Measurements from ENCODE around the gene ATG14.
"Not testable (repeated sequence)": the region's sequence is repeated elsewhere in the genome, so short reads cannot be mapped to it uniquely, and the experiment has no call there.

Gene ATG14

DNA sequence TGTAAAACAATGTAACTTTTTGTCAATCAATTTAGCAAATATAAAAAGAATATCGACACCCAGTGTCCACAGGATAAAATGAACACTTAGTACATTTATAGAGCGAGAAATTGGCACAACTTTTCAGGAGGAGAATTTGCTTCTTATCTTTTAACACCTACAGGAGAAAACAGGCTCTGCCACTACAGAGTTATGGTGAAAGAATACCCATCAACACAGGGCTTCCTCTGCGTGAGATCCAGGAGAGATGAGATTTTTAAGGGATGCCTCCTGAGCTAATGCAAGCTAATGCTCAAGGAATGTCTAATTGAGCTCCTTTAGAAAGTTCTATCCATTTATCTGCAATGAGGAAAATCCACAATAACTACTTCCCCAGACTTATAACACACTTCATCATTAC lies 21.0 kb upstream of the ATG14 start:
- DNase-seq = no peak

DNA sequence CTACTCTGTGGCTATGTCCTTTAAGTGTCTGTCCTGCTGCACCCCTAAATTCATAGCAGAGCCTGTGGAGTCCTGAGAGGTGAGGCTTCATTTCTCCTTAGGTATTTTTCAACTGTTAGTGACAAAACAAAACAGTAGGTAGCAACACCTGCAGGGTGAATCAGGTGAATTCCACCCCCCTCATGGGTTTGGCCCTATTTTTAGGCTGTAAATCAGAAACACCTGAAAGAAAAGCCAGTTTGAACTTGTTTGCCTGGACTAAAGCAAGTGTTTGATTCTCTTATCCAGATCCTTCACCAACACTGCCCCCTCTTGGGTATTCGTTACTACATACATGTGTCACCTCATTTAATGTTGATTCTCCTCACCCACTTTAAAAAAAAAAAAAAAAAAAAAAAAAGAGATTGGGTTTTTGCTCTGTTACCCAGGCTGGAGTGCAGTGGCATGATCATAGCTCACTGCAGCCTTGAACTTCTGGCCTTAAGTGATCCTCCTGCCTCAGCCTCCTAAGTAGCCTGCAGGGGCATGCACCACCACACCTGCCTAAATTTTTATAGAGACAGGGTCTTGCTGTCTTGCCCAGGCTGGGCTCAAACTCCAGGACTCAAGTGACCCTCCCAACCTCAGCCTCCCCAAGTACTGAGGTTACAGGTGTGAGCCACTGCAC lies 18.5 kb upstream of the ATG14 start:
- peak; percentile 60 to 76 for DNase-seq

DNA sequence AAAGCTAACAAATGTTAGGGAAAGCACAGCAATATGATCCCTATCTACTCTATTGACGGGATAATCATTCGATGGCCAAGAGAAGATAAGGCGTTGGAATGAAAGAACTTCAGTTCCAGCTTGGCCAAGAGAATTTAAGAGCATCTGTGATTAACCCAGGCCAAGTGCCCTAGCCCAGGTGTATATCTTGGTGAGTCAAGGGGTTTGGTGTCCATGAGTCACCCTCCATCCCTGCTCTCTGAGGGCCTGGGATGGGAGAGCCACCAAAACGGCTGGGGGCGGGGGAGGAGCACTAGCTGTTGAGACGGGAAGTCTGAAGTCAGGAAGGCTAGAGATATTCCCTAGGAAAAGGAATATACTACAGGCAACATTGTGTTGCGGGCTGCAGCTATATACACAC lies 15.8 kb upstream of the ATG14 start:
- no peak for DNase-seq

DNA sequence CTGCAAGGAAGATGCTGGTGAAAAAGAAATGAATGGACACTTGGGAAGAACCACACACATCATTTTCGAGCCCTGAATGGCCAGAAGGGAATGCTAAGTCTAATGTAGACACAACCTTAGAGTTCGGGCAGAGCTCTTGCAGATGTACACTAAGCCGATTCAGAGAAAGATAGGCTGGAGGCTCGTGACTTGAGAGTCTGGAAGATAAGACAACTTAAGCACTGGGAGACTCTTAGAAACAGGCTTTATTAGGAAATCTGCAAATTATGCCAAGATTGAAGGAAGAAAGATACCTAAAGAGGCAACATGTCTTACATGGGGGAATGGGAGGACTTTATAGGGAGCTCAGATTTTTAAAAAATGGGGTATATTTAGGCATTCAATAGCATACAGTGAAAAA lies 15.3 kb upstream of the ATG14 start:
- DNase-seq = no peak

DNA sequence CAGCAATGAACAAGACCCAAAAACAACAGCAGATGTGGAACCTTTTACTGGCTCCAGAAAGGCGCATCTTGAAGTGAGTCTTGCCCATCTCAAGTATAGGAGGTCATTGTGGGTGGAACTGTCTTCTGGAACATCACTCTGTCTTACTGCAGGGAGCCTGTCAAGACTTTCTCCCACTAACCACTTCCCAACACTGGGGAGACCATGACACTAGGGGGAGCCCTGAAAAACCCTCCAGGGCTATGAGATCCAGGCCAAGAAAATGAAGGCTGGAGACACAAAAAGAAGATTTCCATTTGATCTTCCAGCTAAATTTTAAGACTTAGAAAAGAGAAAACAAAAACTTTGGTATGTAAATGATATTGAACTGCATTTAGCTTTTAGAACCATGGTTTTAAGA lies 13.5 kb upstream of the ATG14 start:
- DNase-seq = no peak

DNA sequence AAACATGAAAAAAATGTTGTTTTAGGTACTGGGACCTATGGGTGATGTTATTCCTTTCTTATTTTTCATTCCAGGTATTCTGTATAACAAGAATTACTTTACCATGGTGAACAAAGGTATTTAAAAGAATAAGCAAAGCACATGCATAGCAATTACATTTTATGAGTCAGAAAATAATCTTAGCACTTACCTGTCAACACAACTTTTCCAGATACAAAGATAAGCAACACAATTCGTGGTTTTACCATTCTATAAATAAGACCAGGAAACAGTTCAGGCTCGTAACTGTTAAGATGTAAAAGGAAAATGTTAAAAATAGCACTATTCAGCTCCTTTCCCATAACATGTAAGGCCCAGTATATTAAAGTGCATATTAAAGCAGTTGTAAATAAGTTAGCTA lies 12.3 kb upstream of the ATG14 start:
- no peak for DNase-seq

DNA sequence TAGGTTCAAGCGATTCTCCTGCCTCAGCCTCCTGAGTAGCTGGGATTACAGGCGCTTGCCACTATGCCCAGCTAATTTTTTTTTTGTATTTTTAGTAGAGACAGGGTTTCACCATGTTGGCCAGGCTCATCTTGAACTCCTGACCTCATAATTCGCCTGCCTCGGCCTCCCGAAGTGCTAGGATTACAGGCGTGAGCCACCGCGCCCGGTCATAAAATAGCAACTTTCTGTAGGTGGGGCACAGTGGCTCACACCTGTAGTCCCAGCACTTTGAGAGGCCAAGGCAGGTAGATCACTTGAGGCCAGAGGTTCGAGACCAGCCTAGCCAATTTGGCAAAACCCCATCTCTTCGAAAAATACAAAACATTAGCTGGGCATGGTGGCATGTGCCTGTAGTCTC lies 10.7 kb upstream of the ATG14 start:
- DNase-seq = not testable (repeated sequence)

DNA sequence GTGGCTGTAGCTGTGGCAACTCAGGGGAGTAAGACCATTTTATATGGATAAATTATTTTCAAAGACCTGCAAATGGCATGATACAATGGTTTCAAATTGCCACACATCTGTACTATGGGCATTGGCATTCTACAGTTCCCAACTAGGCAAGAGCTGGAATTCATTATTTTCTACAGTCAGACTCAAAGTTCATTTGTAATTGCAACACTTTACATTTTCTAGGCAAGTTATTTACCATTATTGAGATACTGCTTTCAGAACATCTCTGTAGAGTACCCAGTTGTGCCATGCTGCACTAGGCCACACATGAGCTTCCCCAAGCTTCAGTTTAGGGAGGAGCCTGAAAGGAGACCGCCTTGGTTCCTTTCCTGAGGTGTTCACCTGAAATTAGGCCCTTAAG lies 8.0 kb upstream of the ATG14 start:
- no peak for DNase-seq

DNA sequence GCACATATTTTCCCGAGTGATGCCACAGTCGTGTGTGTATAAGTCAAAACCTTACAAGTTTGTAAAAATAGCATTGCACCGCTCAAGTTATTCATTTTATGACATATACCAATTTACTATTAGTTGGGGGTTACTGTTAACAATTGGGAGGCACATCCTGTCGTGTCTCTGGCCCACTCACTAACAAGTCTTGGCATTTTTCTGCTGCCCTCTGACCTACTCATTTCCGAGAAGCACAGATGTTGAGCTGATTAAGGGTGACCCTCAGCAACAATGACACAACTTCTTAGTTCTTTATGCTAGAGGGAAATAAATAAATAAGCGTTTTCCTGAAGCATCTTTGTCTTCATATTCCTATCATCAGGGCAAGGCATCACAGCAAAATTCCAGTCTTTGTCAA lies 6.8 kb upstream of the ATG14 start:
- DNase-seq = no peak

DNA sequence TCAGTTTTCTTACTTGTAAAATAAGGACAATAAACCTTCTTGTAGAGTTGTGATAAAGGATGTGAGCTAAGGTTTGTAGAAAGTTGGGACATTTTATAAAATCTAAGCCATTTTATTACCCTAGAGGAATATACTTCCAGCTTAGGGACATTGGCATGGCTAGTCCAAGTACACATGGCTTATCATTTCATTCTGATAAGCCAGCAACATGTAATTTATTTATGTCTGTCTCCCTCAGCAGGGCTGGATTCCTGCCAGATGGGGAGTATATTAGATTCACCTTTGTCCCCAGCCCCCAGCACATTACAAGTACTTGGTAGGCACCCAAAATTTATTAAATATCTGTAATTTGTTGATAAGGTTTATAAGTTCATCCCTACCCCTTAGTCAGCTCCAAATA lies 6.3 kb upstream of the ATG14 start:
- DNase-seq = no peak

DNA sequence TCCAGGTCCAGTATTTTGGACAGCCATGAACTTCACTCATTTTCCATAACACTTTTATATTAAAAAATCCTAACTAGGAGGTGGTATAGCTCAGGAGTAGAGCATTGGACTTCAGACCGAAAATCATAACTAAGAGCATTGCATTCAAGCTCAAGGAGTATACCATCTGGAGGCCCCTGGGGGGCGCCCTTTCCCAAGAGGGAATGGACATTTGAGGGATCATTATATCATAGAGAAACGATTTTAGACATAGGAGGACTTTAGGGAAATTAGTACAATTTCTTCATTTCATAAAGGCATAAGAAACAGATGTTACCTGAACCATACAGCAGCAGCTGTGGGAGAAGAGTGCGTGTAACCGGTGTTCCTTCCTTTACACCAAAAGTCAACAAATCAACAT lies 5.2 kb upstream of the ATG14 start:
- DNase-seq = peak; percentile 16 to 36

DNA sequence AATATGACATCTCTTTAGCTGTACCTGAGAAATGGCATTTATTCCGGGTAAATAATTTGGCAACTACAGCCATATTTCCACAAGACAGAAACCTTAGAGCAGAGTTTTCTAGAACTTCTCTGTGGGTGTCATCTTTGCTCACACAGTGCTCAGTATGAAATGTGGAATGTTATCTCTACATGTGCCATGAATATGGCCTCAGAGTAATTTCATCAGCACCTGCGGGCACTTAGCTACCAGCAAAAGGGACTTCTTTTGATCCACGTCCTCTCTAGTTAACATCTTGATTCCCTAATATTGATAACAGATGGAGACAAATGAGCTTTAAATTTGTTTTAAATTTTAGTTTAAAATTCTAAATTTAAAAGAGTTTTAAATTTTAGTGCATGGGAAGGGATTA lies 2.9 kb upstream of the ATG14 start:
- DNase-seq = no peak

DNA sequence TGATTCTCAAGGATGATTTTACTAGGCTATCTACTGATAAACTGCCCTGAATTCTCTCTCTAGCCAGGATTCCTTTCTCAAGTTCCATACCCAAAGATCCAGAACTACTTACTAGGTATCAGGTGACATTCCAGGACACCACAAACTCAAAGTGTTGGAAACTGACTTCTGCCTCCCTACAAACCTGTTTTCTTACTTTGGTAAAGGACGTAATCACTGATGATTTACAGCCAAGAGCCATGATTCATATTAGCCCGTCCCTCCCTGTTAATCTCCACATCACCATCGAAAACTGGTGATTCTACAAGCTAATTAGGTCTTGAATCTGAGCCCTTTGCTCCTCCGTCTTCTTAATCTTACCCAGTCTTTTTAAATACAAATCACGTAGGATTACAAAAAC lies 1.0 kb upstream of the ATG14 start:
- DNase-seq = no peak

DNA sequence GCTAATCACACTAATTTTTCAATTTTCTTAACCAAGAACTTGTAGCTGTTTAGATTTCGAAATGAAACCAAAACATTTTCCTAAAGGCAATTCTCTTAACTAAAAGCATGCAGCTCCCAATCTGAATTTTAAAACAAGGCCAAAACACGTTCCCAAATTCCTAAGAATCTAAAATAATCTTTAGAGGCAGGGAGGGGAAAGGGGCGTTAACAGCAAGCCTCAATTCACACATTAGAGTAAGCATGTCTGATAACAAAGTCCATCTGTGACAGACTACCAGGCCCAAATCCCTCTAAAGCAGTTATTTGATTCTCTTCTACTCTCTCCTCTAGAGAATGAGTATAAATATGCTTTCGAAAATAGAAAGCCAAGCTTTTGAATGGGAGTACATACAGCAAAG lies 754 bp downstream of the ATG14 start:
- no peak for DNase-seq

DNA sequence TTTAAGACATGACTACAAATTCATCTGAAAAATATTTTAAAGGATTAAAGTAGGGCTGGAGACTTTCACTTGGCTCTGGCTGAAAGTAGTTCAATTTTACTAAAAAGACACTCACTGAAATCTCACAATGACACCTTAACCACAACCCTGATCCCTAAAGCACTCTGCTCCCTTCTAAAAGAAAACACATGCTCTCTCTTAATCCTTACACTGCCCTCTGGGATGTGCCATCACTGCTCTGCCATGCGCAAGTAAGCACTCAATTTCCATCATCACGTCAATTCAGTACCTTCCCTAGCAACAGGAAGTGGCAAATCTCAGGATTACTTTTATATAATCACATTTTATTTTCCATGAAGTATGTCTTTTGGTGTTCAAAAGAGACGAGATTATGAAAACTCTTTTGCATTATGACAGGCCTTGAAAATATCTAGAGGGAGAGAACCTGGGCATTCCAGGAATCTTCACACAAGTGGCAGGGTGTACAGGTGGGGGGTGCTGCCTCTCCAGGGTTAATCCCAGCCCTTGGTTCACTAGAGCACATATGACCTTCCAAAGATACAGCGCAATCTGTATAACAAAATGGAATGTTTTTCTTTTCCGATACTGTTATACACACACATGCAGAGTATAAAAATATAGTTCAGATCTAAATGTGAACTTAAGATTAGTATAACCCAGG lies 7.3 kb downstream of the ATG14 start:
- no peak for DNase-seq

DNA sequence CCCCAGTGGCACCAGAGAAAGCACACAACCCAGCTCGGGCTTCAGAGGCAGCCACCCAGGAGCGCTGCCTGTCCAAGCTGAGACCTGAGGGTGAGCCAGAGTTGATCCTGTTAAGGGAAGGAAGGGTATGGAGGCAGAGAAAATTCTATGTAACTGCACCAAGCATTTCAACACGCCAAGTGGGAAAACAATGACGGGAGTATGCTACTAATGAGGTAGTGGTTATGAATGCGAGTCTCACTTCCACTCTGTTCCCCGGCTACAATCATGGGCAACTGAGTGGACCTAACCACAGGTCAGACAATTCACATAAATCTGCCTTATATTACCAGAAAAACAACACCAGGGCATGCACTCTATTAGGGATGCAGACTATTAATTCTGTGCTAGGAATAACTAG lies 9.9 kb downstream of the ATG14 start:
- DNase-seq = no peak

DNA sequence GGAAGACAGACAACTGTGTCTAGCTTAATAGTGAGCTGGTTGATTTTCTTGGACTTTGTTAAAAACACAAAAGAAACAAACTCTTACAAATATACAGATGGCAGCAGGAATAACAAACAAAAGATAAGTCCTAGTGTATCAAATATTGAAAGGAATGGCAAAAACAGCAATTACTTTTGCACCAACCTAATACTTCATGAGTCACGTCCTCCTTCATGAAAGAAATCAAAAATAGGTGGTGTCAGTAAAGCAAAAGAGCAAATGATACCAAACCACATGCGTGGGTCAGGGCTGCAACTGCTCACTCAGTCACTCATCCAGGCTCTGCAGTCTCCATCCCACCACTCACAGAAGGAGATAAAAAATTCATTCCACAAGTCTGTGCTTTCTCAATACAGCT lies 11.8 kb downstream of the ATG14 start:
- DNase-seq = no peak

DNA sequence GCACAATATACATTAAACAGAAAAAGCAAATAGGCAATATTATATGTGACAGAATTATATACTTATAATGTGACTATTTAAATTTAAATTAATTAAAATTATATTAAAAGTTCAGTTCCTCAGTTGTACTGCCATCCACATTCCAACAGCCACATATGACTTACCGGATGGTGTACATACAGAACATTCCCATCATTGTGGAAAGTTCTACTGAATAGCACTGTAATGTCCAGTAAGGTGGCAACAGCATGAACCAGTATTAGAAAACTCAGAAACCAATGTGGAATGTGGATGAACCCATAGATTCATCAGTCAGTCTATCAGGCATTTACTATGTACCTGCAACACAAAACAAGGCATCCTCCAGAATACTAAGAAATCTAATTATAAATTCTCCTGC lies 12.4 kb downstream of the ATG14 start:
- DNase-seq = no peak

DNA sequence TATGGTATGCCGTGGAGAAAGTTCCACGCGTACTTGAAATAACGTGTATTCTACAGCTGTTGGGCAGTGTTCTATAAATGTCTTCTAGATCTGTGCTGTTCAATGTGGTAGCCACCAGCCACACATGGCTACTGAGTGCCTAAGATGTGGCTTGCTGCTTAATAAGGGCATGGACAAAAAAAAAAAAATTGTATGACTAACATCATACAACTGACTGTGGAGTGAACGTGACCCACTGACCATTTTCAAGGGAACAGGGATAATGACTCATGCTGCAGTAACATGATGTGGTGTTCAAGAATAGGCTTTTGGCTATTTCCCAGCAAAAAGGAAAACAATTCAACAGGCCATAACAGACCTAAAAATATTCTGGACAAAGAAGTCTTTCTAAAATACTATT lies 13.0 kb downstream of the ATG14 start:
- no peak for DNase-seq

DNA sequence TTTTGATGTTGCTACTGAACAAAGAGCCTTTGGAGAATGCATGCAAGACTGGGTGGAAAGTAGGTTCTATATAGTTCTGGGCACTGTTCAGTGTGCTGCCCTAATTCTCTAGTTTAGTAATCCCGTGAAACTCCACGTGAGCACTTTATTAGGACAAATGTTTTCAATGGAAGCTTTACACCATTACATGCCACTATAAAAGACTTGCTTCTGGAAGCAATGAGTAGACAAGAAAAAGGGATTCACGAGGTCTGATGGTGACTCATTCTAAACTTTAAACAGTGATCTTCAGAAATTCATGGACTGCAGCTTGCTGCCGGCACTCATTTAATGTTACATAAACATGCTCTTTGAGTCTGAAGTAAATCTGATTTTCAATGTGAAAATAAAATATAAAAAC lies 22.3 kb downstream of the ATG14 start:
- DNase-seq = no peak

DNA sequence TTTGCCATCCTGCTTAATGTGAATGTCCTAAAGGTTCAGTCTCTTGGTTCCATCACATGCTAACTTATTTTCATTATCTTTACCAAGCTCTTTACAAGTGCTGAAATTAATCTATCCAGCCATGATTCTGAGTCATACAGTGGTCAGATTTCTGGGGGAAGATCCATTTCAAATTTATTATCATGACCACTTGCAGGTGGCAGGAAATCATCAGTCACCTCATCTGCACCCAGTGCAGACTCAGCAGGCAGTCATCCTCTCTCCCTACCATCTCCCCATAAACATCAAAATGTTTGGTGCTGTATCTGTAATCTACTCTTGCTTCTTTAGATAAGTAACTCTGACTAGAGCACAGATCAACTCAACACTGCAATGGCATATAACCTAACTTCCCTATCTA lies 23.5 kb downstream of the ATG14 start:
- DNase-seq = no peak

DNA sequence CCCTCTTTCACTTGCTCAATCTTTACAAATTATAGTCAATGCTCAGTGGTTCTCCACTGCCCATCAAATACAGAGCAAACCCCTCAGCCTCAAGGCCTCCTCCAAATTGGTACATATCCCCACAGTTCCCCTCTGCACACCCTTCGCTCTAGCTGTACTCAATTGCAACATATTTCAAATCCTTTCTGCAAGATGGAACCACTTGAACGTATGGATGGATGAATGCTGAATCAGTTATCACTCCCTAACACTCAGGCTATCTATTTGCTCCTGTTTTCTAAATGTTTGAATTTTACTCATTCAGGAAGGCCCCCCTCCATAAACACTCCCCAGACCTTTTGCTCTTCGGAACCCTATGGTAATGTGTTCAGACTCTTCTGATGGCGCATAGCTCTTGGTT lies 24.5 kb downstream of the ATG14 start:
- no peak for DNase-seq

DNA sequence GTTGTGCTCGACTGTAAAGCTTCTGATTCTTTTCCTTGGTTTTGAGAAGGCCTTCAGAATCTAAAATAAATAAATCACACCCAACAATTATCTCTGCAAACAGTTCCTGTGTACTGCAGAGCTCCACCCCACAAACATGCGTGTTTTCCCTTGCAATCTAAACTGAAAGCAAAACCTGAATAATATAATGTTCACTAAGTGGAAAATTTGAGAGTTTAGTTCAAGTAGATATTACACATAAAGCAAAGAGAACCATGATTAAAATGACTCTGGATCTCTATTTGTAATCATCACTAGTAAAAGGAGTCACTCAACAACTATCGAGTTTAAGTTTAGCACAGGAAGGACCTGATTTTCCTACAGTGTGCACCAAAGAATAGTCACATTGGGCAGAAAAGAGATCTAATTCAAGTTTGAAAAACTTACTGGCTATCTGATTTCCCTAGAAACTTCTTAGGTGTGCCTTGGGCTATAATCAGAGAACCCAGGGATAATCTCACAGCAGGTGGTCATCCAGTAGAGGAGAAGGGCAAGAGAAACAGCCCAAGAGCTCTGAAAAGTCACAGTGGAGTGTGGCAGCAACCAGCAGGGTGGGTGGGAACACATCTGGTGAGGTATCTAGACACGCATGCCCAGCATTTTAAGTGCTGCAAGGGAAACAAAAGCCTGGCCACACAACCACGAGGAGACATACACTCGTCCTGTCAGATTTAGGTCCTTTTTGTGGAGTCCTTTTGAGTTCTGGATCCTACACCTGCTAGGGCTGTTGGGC lies 25.4 kb downstream of the ATG14 start:
- DNase-seq = no peak

DNA sequence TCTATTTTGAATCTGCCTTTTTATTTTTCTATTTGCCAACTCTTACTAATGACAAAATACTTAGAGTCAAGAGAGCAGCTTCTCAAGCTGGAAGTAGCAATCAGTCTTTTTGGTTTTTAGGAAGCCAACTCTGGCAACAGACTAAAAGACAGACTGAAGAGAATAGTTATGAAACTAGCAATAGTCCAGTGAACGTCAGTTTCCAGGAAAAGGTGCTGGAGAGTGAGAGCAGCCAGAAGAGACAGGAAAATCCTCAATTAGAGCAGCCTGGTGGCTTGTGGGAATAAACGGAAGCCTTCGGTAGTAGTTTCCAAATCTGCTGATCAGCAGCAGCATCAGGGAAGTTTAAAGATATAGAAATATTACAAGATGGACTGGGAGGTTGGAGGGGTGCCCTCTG lies 27.1 kb downstream of the ATG14 start:
- DNase-seq = no peak

Measured in Kasumi-1 (cell line).